B cell (primary cell): Measurements from ENCODE around the gene MBOAT7. TPM values are rescaled to one million over a fixed set of nuclear protein-coding genes. Genes with fewer than 3 reads are reported as not detected.

ENCODE experiments used
- ATAC-seq: fragments of 200-7000 bp; cut with Tn5 transposase; one replicate; pipeline ENCODE4 v1.10.0; 2021; ENCODE audit warnings: low read depth, mild to moderate bottlenecking, moderate number of reproducible peaks, moderate library complexity
- CTCF ChIA-PET: fragments of 350-600 bp; sonication (Branson Sonifier 250); formaldehyde crosslinking; loops from one replicate; lab custom pipeline; 2021; ENCODE audit warnings: antibody characterized with exemption, inconsistent platforms; lab: Charles Lee
- POLR2A ChIA-PET: fragments of 350-600 bp; sonication (Branson Sonifier 250); formaldehyde crosslinking; loops from one replicate; lab custom pipeline; 2021; ENCODE audit warnings: antibody characterized with exemption; lab: Charles Lee
- DNase-seq: peaks from one replicate; pipeline ENCODE4 v3.0.0; 2013
- H2AFZ ChIP-seq: 2 replicates; pipeline ENCODE4 v1.6.1; 2012; ENCODE audit warnings: mild to moderate bottlenecking, low read depth, low read length; ENCODE audit not compliant: insufficient read depth, poor library complexity, severe bottlenecking
- H3K27ac ChIP-seq, 2 donors: 1 replicate in 1 of 2; 2 replicates in 1 of 2; pipeline ENCODE4 v1.5.1; 2012 to 2013; ENCODE audit warnings: low read length in 2 of 2, mild to moderate bottlenecking in 2 of 2, moderate library complexity in 1 of 2
- H3K27me3 ChIP-seq, 4 experiments: fragments of 200-600 bp in 1 of 4; sonication (generic) in 1 of 4; replicated peaks in 1 of 4; 1 replicate in 2 of 4; 2 replicates in 2 of 4; pipeline versions ENCODE4 v1.6.1 to v1.7.0; 2013 to 2016; ENCODE audit warnings: low read length in 3 of 4, mild to moderate bottlenecking in 2 of 4, mixed read lengths in 1 of 4, moderate library complexity in 1 of 4; ENCODE audit not compliant: insufficient read depth in 4 of 4, control insufficient read depth in 3 of 4; ENCODE audit errors: control extremely low read depth in 1 of 4
- H3K36me3 ChIP-seq, 2 experiments: replicated peaks in 1 of 2; 1 replicate in 1 of 2; 2 replicates in 1 of 2; pipeline versions ENCODE4 v1.6.1 to v1.7.1; 2013; ENCODE audit warnings: low read length in 1 of 2; ENCODE audit not compliant: insufficient read depth in 2 of 2, control insufficient read depth in 1 of 2; ENCODE audit errors: control extremely low read depth in 1 of 2, extremely low read depth in 1 of 2
- H3K4me1 ChIP-seq, 2 donors: fragments of 200-600 bp in 1 of 2; sonication (generic) in 1 of 2; 1 replicate in 1 of 2; 2 replicates in 1 of 2; pipeline versions ENCODE4 v1.5.1 to v1.6.1; 2013 to 2017; ENCODE audit warnings: low read length in 2 of 2; ENCODE audit not compliant: control insufficient read depth in 2 of 2, insufficient read depth in 2 of 2
- H3K4me2 ChIP-seq: replicated peaks from 2 replicates; pipeline ENCODE3; 2012; ENCODE audit warnings: mild to moderate bottlenecking, low read depth, low read length; ENCODE audit not compliant: poor library complexity, severe bottlenecking
- H3K4me3 ChIP-seq, 5 experiments: fragments of 200-600 bp in 1 of 5; sonication (generic) in 1 of 5; 1 replicate in 3 of 5; 2 replicates in 2 of 5; pipeline versions ENCODE4 v1.5.1 to v1.7.0; 2011 to 2016; ENCODE audit warnings: low read length in 4 of 5, mild to moderate bottlenecking in 4 of 5, low read depth in 2 of 5, control low read depth in 1 of 5, moderate library complexity in 1 of 5; ENCODE audit not compliant: insufficient read depth in 1 of 5; ENCODE audit errors: control extremely low read depth in 1 of 5, extremely low read depth in 1 of 5
- H3K79me2 ChIP-seq: fragments of 200-600 bp; sonication (generic); one replicate; pipeline ENCODE4 v1.6.0; 2016; ENCODE audit warnings: low read length; ENCODE audit not compliant: control insufficient read depth, insufficient read depth
- H3K9ac ChIP-seq: fragments of 200-600 bp; sonication (generic); 2 replicates; pipeline ENCODE4 v1.6.1; 2017; ENCODE audit warnings: mild to moderate bottlenecking, low read length, moderate library complexity
- H3K9me3 ChIP-seq, 3 donors: one replicate each; pipeline versions ENCODE4 v1.6.1 to v1.7.1; 2013; ENCODE audit warnings: low read length in 2 of 3; ENCODE audit not compliant: control insufficient read depth in 2 of 3, insufficient read depth in 1 of 3; ENCODE audit errors: control extremely low read depth in 1 of 3
- H4K20me1 ChIP-seq: 2 replicates; pipeline ENCODE4 v1.6.0; 2012; ENCODE audit warnings: mild to moderate bottlenecking, low read length; ENCODE audit not compliant: insufficient read depth, control insufficient read depth, poor library complexity, severe bottlenecking
- H3K27ac Mint-ChIP-seq: one replicate; pipeline ENCODE4 v1.8.0; 2021; ENCODE audit warnings: mixed read lengths
- H3K27me3 Mint-ChIP-seq: one replicate; pipeline ENCODE4 v1.8.0; 2021; ENCODE audit warnings: mixed read lengths
- H3K4me1 Mint-ChIP-seq: one replicate; pipeline ENCODE4 v1.8.0; 2021; ENCODE audit warnings: mixed read lengths
- H3K4me3 Mint-ChIP-seq: one replicate; pipeline ENCODE4 v1.8.0; 2021; ENCODE audit warnings: mixed read lengths
- H3K9me3 Mint-ChIP-seq: one replicate; pipeline ENCODE4 v1.8.0; 2022; ENCODE audit warnings: mixed read lengths; ENCODE audit not compliant: insufficient read depth
- EZH2 ChIP-seq: IDR thresholded peaks from 2 replicates; pipeline ENCODE4 v1.6.1; 2012; ENCODE audit warnings: borderline replicate concordance, low read depth, mild to moderate bottlenecking, moderate library complexity, low read length; ENCODE audit not compliant: insufficient read depth, poor library complexity, severe bottlenecking
- WGBS: methylation state at CpG from one replicate; pipeline ENCODE4 v1.1.5; 2013; ENCODE audit warnings: missing lambda C conversion rate; ENCODE audit not compliant: insufficient coverage; 5-methylcytosine and 5-hydroxymethylcytosine counted together
- intact Hi-C: fragments of 100-400 bp; cut with micrococcal nuclease; formaldehyde crosslinking; loops from one replicate; pipeline ENCODE4 v1.10.0; 2022
- polyA plus RNA-seq: library from polyadenylated mRNA; depleted of rRNA; stranded (reverse); fragments of >200 nt; gene quantifications from 2 replicates; pipeline ENCODE4 v1.2.3, GENCODE V29; 2012
- total RNA-seq, 2 donors: library from RNA; stranded (reverse); fragments of 120-200 nt in 1 of 2; gene quantifications; 1 replicate in 1 of 2; 2 replicates in 1 of 2; pipeline versions ENCODE4 v1.2.3 to v1.2.4, GENCODE V29; 2013 to 2022
- TF ChIP-seq, protein P1 (sequence below): fragments of 200-600 bp; IDR thresholded peaks from one replicate; pipeline ENCODE4 v1.8.0; 2022; ENCODE audit warnings: antibody characterized with exemption, mild to moderate bottlenecking

The MBOAT7 gene
- total and polyA plus RNA-seq, 2 donors (not counting 1 experiment from before 2014, with no cell fraction given): 22.3 to 34.8 TPM

- 9% methylated on average over 35 of the region's 37 CpGs for WGBS
- ChIA-PET POLR2A (interaction anchor here (0.6 to 2.2 kb wide), 3 partner anchors 25 to 154 kb away, joined by 3 to 8 read pairs (median 5); partner anchors contain the start of genes MBOAT7 and TSEN34), CTCF (interaction anchor here (0.6 to 1.3 kb wide), 4 partner anchors 25 to 224 kb away, joined by 3 to 8 read pairs (median 3); partner anchors contain the start of gene MBOAT7)
- peak overlapping the region; percentile 34 for H3K4me2 ChIP-seq
- intact Hi-C loops: no loop called here
- H4K20me1 ChIP-seq: no peaks in the 10 kb centered on the region
- H3K27ac ChIP-seq: no peak overlapping the region
- H3K79me2 ChIP-seq: peaks cover 5% of the 10 kb centered on the region
- peak overlapping the region; percentile 16 for H2AFZ ChIP-seq
- peaks cover 0 to 18% (median 0%) of the 10 kb centered on the region in 3 donors for H3K9me3 ChIP-seq
- H3K27me3 ChIP-seq: peaks cover 0 to 22% (median 13%) of the 10 kb centered on the region in 4 experiments
- H3K27ac Mint-ChIP-seq: no peak overlapping the region
- H3K4me1 Mint-ChIP-seq: peaks cover 35% of the 10 kb centered on the region
- ATAC-seq (no peak), DNase-seq (no peak)
- peak overlapping the region; percentile 10 for H3K4me3 Mint-ChIP-seq
- TF ChIP-seq, protein P1, sequence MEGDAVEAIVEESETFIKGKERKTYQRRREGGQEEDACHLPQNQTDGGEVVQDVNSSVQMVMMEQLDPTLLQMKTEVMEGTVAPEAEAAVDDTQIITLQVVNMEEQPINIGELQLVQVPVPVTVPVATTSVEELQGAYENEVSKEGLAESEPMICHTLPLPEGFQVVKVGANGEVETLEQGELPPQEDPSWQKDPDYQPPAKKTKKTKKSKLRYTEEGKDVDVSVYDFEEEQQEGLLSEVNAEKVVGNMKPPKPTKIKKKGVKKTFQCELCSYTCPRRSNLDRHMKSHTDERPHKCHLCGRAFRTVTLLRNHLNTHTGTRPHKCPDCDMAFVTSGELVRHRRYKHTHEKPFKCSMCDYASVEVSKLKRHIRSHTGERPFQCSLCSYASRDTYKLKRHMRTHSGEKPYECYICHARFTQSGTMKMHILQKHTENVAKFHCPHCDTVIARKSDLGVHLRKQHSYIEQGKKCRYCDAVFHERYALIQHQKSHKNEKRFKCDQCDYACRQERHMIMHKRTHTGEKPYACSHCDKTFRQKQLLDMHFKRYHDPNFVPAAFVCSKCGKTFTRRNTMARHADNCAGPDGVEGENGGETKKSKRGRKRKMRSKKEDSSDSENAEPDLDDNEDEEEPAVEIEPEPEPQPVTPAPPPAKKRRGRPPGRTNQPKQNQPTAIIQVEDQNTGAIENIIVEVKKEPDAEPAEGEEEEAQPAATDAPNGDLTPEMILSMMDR: no peak
- no peak for TF ChIP-seq EZH2
- no peak overlapping the region for H3K4me3 ChIP-seq
- no peaks in the 10 kb centered on the region for H3K9me3 Mint-ChIP-seq
- no peaks in the 10 kb centered on the region for H3K36me3 ChIP-seq
- H3K27me3 Mint-ChIP-seq: peaks cover 20% of the 10 kb centered on the region
- peaks cover 30 to 43% of the 10 kb centered on the region in 2 donors for H3K4me1 ChIP-seq
- no peak overlapping the region for H3K9ac ChIP-seq
Measured at GRCh38 chr19:54164369-54165068, 24.9 kb downstream of the MBOAT7 start.

- peak overlapping the region; percentile 36 for H3K4me3 Mint-ChIP-seq
- ChIA-PET CTCF (interaction anchor here (1.3 kb wide), 1 partner anchor 103 kb away, joined by 3 read pairs; no protein-coding TSS in a partner anchor), POLR2A (interaction anchor here (0.6 to 2.2 kb wide), 3 partner anchors 25 to 164 kb away, joined by 3 to 8 read pairs (median 3); partner anchors contain the start of genes CNOT3 and MBOAT7)
- Histone ChIP-seq H3K4me1 (peaks cover 37 to 50% of the 10 kb centered on the region in 2 donors), H3K4me3 (peak overlapping the region in 3 of 5 experiments; percentile 47 to 53 (median 48)), H3K9ac (peak overlapping the region; percentile 56), H3K9me3 (peaks cover 0 to 18% (median 0%) of the 10 kb centered on the region in 3 donors), H2AFZ (no peak overlapping the region), H3K79me2 (peaks cover 19% of the 10 kb centered on the region), H3K4me2 (peak overlapping the region; percentile 76), H3K36me3 (peaks cover 0 to 7% of the 10 kb centered on the region in 2 experiments), H4K20me1 (peaks cover 12% of the 10 kb centered on the region), H3K27ac (no peak overlapping the region), H3K27me3 (peaks cover 0 to 19% (median 11%) of the 10 kb centered on the region in 4 experiments)
- DNase-seq (no peak), ATAC-seq (no peak)
- no peaks in the 10 kb centered on the region for H3K9me3 Mint-ChIP-seq
- peaks cover 20% of the 10 kb centered on the region for H3K27me3 Mint-ChIP-seq
- peaks cover 44% of the 10 kb centered on the region for H3K4me1 Mint-ChIP-seq
- 61% methylated on average over 10 of the region's 14 CpGs for WGBS
- H3K27ac Mint-ChIP-seq: no peak overlapping the region
- intact Hi-C loops: loop anchor here (1.0 kb wide), 1 partner anchor 38 kb away; no protein-coding TSS in a partner anchor
- TF ChIP-seq EZH2: no peak
- TF ChIP-seq, protein P1: no peak
Measured at GRCh38 chr19:54162884-54163283, 26.5 kb downstream of the MBOAT7 start.
